Measurements from ENCODE around the gene PABPN1L. TPM values are rescaled to one million over a fixed set of nuclear protein-coding genes. Genes with fewer than 3 reads are reported as not detected.

The PABPN1L gene
- total RNA-seq, 1 donor from 2014 or later = not detected

DNA sequence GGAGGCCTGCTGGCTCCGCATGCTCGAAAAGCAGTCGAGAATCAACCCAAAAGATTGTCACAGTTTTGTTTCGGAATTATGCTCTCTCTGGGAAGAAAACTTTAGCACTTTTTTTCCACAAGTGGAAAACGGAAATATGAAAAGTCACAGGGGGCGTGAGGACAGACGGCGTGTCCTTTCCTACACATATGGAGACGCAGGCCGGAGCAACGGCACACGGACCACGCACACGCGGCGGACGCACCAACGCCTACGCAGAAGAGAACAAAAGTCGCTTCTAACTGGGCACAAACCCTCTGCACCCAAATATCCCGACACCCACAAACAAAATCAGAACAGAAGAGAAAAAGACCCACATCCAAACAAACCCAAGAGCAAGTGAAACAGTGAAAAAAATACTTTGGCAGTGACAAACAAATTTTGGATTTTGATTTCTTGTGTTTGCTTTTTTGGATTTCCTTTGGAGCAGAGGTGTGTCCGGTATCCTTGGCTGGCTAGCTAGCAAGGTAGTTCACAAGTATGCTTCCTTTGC, 9.3 kb upstream of the PABPN1L start:
- no peak for ATAC-seq (ENCODE audit: poor library complexity)
- intact Hi-C loops (cut with DNase I) = no loop called here
- no peak for DNase-seq

DNA sequence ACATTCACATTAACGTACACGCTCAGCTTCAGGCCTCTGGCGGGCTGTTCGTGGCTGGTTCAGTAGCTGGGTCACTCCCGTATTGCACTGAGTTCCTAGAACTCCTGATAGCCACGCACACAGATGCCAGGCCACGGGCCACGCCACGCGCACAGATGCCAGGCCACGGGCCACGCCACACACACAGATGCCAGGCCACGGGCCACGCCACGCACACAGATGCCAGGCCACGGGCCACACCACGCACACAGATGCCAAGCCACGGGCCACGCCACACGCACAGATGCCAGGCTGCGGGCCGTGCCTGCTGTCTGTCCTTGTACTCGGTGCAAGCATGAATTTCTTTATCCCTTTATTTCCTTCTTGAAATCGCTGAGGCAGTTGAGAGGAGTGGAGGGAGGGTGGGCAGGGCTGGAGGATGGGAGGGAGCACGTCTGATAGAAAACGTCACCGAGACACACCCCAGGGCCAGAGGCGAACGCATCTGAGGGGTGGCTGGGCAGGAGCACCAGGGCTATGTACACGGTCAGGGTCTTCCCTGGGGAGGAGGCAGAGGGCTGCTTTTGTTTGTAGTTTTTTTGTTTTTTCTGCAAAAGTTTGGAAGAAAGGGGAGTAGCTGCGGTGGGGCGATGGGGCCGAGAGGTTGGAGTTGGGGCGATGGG, 8.6 kb upstream of the PABPN1L start:
- DNase-seq (no peak), ATAC-seq (ENCODE audit: poor library complexity) (no peak)
- intact Hi-C loops (cut with DNase I) = no loop called here

GRCh38 chr16:88872650-88873331, 6.3 kb upstream of the PABPN1L start:
- intact Hi-C loops (cut with DNase I) = no loop called here
- DNase-seq (no peak), ATAC-seq (ENCODE audit: poor library complexity) (no peak)

- intact Hi-C loops (cut with DNase I) = no loop called here
- ATAC-seq (ENCODE audit: poor library complexity) = no peak
- DNase-seq = no peak
These were observed 5.4 kb upstream of the PABPN1L start for GRCh38 chr16:88871730-88872416.

- ATAC-seq (ENCODE audit: poor library complexity) = no peak
- intact Hi-C loops (cut with DNase I) = no loop called here
- DNase-seq = no peak
These were observed 4.9 kb upstream of the PABPN1L start for GRCh38 chr16:88871349-88871702.

DNA sequence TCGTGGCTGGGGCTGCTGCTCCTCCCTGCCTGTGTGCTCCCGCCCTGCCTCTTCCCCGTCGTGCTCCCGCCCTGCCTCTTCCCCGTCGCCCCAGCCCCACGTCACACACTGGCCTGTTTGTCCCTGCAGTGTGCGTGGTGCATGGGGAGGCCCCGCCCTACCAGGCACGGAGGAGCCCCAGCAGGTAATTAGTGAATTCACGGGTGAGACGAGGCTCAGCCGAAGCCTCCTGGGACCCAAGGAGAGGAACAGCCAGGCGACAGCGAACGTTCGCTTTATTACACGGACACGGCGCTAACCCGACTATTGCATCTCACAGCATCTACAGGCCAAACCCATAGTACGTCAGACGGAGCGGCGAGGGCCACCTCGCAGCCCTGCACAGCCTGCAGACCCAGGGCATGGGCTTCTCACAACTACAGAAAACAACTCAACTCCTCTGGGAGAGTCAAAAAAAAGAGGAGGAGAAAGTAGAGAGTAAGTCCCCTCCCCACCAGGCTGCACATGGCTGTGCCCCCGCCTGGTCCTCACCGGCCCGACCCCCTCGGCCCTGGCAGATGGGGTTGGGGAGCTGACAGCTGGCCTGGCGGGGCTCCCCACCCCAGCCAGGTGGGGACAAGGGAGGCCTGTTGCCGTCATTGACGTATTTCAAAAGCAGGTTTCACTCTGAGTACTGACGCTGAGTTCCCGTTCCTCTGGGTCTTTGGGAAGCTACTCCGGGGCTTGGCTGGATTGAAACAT, 4.3 kb upstream of the PABPN1L start:
- no peak for DNase-seq
- intact Hi-C loops (cut with DNase I) = no loop called here
- ATAC-seq (ENCODE audit: poor library complexity) = peak; percentile 9

DNA sequence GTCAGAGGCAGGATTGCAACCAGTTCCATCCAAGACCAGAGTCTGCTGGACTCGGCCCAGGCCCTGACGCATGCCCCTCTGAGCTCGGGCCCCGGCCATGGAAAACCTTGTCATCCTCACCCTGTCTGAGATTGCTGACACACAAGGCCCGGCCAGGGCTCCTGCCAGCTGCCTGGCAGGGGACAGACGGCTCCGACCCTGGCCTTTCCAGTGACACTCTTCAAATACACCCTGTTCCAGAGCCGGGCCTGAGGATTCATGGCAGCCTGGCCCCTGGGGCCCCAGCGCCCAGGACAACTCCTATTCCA, 3.2 kb upstream of the PABPN1L start:
- intact Hi-C loops (cut with DNase I) = no loop called here
- DNase-seq (peak; percentile 74), ATAC-seq (ENCODE audit: poor library complexity) (peak; percentile 81)

DNA sequence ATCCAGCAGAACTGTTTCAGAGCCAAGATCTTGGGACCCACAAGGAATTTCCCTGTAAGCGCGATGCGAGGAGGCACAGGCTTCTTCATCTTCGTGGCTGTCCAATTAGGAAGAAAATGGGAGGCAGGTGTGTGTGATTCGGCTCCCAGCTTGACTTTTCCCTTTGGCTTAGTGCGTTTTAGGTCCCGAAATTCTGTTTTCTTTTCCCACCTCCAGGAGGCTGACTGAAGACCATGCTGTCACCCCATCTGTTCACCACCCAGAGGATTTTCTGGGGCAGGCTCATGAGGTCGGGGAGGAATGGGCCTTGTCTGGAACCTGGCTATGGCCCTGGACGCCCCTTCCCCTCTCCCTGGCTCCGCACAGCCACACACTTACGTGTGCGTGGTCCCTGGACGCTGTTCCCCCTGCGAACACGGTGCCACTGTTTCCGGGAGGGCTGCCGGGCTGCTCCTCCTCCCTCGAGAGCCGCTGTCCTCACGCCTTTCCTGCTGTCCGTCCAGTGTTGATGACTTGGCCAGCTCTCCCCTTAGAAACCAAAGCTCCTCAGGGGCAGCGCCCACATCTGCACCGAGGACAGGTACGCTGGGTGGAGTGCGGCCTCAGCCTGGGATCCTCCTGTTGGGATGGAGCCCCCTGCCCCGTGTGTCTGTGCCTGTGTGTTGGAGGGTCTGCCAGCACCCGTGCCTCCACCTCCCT, 2.7 kb upstream of the PABPN1L start:
- DNase-seq (no peak), ATAC-seq (ENCODE audit: poor library complexity) (no peak)
- intact Hi-C loops (cut with DNase I) = no loop called here

- ATAC-seq (ENCODE audit: poor library complexity) (no peak), DNase-seq (no peak)
- intact Hi-C loops (cut with DNase I) = no loop called here
These were observed 1.3 kb upstream of the PABPN1L start for GRCh38 chr16:88867581-88868246.

DNA sequence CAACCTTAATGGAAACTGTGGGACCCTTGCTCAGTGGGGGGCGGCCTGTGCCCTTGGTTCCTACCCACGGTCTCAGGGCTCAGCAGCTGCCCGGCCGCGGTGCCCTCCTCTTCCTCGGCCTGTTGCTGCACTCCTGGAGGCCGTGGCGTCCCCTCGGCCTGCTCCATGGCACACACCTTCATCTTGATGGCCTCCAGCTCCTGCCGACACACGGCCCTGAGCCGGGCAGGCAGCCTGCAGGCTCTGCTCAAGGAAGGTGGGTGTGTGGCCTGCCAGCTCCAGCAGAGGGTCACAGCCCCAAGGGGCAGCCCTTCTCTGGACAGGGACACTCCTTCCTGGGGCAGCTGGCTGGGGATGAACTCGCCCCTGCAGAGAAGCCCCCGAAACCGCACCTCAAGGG, 718 bp downstream of the PABPN1L start:
- intact Hi-C loops (cut with DNase I) = no loop called here
- no peak for ATAC-seq (ENCODE audit: poor library complexity)
- DNase-seq = no peak

GRCh38 chr16:88865310-88865709, 1.1 kb downstream of the PABPN1L start:
- intact Hi-C loops (cut with DNase I) = no loop called here
- ATAC-seq (ENCODE audit: poor library complexity) (no peak), DNase-seq (no peak)

GRCh38 chr16:88864521-88864920, 1.9 kb downstream of the PABPN1L start:
- no peak for DNase-seq
- ATAC-seq (ENCODE audit: poor library complexity) = no peak
- intact Hi-C loops (cut with DNase I) = no loop called here

GRCh38 chr16:88864099-88864498, 2.4 kb downstream of the PABPN1L start:
- intact Hi-C loops (cut with DNase I) = no loop called here
- DNase-seq = no peak
- no peak for ATAC-seq (ENCODE audit: poor library complexity)

- intact Hi-C loops (cut with DNase I) = no loop called here
- ATAC-seq (ENCODE audit: poor library complexity) (no peak), DNase-seq (no peak)
These were observed 3.0 kb downstream of the PABPN1L start for GRCh38 chr16:88863426-88863825.

DNA sequence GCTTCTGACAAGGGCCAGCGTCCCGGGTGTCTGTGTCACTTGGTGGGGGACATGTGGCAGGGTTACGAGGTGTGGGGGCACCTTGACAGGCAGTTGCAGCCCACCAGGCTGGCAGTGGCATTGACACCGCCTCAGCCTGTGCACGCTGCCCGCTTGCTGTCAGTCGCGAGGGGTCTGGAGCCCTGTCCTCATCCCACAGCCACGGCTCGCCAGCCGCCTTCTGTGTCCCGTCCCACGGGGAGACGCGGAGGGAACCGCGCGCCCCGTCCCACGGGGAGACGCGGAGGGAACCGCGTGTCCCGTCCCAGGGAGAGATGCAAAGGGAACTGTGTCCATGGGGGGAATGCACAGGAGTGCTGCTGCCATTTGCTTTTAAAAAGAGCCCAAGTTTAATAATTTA, 3.5 kb downstream of the PABPN1L start:
- intact Hi-C loops (cut with DNase I) = no loop called here
- ATAC-seq (ENCODE audit: poor library complexity) (no peak), DNase-seq (no peak)

- DNase-seq (no peak), ATAC-seq (ENCODE audit: poor library complexity) (no peak)
- intact Hi-C loops (cut with DNase I) = no loop called here
These were observed 5.1 kb downstream of the PABPN1L start for GRCh38 chr16:88861359-88861758.

GRCh38 chr16:88859381-88860091, 6.9 kb downstream of the PABPN1L start:
- intact Hi-C loops (cut with DNase I) = loop anchor here (5.0 kb wide), 1 partner anchor 47 kb away; the partner anchor contains the start of gene APRT
- DNase-seq = no peak
- no peak for ATAC-seq (ENCODE audit: poor library complexity)
